GM12801 (cell line): ENCODE measurements around the gene HENMT1.

Source experiments
- CTCF ChIP-seq: IDR thresholded peaks from one replicate; pipeline ENCODE4 v1.5.1; 2011; ENCODE audit warnings: control low read depth; ENCODE audit not compliant: insufficient read length; ENCODE audit errors: extremely low read depth

Gene HENMT1

GRCh38 chr1:108699375-108700332 is 38.8 kb upstream of the HENMT1 start:
- TF ChIP-seq CTCF = no peak

GRCh38 chr1:108695535-108695934 is 34.6 kb upstream of the HENMT1 start:
- TF ChIP-seq CTCF = no peak

DNA sequence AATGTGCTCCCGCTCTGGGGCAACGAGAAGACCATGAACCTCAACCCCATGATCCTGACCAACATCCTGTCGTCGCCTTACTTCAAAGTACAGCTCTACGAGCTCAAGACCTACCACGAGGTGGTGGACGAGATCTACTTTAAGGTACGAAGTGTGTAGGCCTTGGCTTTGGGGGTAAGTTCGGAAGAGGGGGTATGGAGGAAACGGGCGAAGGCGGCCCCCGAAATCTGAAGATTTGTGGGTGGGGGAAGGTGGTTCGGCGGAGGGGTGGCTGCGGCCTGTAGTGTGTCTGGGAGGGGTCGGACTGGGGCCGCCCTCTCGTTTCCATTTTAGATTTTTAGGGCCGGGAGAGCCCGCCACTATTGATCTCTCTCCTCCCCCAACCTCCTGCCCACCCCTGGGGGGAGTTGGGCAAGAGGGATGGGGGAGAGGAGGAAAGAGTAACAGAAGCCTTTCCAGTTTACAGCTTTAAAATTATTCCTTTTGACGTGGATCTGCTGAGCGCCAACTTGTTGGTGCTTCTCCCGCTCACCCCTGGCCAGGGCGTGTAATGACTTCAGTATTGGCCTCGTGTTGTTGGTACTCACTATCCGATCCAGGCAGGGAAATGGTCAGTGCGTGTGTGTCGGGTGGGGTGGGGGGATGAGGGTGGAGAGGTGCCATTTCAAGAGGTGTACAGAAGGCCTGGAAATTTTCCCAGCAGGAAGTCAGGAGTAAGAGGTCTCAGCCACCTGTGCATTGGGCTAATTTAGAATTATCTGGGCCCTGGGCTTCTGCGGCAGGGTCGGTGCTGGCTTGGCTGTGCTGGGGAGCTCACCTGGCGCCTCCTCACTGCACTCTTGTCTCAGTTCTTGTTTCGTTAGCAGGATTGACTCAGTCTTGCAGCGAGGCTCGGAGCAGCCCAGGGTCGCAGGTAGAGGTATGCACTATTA is 32.1 kb upstream of the HENMT1 start:
- no peak for TF ChIP-seq CTCF

- TF ChIP-seq CTCF = no peak
Measured at GRCh38 chr1:108691942-108692723, 31.2 kb upstream of the HENMT1 start, which contains the start of gene PRPF38B. PRPF38B (plus strand) TSS chr1:108692310; CDS start chr1:108692592, 282 bp downstream.

DNA sequence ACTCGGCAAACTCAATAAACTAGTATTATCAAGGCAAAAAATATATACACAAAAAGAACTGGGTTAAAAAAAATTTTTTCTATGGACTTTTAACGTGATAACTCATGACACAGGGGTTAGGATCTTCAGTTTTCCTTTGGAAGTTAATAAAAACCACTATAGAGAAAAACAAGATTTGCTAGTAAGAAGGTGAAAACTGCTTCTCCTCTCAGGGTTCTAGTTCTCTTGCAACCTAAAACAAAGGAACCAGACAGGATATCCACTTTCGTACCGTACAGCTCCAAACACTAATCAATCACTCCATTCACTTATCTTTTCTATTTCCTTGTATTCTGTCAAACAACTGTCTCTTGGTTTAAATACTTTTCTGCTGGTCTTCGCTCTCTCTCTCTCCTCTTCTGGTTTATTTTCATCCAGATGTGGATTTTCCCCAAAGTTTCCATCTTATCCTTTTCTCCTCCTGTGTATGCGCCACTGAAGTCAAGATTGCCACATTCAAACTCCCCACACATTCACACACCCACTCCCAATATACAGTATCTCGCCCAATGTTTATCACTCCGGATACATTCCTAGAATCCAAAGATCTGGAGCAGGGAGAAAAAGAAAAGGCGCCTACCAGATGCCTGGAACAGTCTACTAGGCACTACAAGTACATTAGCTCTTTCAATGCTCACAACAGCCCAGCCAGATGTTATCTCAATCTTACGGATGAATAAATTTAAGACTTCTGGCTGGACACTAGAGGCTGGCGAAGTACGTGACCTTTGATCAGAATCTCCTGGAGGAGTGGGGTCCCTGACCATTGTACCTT is 30.4 kb upstream of the HENMT1 start:
- no peak for TF ChIP-seq CTCF

DNA sequence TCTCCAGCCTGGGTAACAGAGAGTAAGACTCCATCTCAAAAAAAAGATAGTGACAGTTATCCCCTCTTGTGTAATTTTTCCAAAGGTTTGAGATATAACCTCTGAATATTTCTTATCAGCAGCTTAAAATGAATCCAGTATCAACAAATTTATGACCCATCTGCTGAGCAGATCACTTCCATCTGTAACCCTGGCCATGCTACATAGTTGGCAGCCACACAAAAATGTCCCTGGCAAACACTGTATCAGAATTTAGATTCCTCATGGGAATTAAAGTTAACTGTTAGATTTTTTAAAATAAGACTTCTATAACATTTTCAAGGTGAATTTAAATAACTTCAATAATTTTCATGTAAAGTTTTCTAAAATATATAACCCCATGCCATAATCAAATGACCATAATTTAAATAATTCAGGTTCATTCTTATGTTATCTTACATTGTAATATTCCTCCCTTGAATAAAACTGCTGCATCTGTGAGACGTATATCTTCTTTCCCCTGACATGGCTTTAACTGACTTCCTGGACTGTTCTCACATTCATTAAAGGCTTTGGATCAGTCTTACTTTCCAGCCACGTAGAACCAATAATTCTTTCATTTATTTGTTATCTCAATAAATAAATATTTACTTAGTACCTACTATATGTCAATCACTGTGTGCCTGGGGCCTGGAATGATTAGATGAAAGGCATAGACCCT is 25.9 kb upstream of the HENMT1 start:
- no peak for TF ChIP-seq CTCF
